ENCODE measurements around the gene ZIC4. TPM values are rescaled to one million over a fixed set of nuclear protein-coding genes. Genes with fewer than 3 reads are reported as not detected.

Gene ZIC4
- total RNA-seq, 2 donors from 2014 or later = not detected

DNA sequence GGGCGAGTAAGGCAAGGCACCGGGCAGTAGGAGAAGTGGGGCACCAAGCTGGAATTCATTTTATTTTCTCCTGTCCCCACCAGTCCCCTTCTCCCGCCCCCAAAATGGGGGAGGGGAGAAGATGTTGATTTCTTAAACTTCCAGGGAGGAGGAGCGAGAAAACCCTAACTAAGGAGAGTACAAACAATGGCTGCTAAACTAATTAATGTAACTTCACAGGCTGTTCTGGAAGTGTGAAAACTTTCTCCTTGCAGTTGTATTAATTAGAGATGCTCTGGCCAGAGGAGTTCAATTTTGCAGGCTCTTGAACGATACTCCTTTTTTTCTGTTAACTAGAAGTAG, 11.5 kb downstream of the ZIC4 start:
- Histone ChIP-seq H3K36me3 (no peaks in the 10 kb centered on the region), H3K4me3 (no peak overlapping the region), H3K27ac (no peak overlapping the region), H3K9me3 (no peaks in the 10 kb centered on the region), H3K4me1 (replicated peaks) (no peaks in the 10 kb centered on the region), H3K27me3 (replicated peaks; ENCODE audit: insufficient read depth) (peaks cover 70% of the 10 kb centered on the region)
- WGBS = 11% methylated on average over 5 of the region's 5 CpGs
- TF ChIP-seq POLR2AphosphoS5 (IDR thresholded peaks at IDR 0.05) (no peak), POLR2A (IDR thresholded peaks at IDR 0.05) (no peak)
- TF ChIP-seq, protein P1, sequence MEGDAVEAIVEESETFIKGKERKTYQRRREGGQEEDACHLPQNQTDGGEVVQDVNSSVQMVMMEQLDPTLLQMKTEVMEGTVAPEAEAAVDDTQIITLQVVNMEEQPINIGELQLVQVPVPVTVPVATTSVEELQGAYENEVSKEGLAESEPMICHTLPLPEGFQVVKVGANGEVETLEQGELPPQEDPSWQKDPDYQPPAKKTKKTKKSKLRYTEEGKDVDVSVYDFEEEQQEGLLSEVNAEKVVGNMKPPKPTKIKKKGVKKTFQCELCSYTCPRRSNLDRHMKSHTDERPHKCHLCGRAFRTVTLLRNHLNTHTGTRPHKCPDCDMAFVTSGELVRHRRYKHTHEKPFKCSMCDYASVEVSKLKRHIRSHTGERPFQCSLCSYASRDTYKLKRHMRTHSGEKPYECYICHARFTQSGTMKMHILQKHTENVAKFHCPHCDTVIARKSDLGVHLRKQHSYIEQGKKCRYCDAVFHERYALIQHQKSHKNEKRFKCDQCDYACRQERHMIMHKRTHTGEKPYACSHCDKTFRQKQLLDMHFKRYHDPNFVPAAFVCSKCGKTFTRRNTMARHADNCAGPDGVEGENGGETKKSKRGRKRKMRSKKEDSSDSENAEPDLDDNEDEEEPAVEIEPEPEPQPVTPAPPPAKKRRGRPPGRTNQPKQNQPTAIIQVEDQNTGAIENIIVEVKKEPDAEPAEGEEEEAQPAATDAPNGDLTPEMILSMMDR (IDR thresholded peaks at IDR 0.05) = no peak
- intact Hi-C loops (cut with DNase I) = no loop called here
- no peak for DNase-seq (ENCODE audit: low spot score)

DNA sequence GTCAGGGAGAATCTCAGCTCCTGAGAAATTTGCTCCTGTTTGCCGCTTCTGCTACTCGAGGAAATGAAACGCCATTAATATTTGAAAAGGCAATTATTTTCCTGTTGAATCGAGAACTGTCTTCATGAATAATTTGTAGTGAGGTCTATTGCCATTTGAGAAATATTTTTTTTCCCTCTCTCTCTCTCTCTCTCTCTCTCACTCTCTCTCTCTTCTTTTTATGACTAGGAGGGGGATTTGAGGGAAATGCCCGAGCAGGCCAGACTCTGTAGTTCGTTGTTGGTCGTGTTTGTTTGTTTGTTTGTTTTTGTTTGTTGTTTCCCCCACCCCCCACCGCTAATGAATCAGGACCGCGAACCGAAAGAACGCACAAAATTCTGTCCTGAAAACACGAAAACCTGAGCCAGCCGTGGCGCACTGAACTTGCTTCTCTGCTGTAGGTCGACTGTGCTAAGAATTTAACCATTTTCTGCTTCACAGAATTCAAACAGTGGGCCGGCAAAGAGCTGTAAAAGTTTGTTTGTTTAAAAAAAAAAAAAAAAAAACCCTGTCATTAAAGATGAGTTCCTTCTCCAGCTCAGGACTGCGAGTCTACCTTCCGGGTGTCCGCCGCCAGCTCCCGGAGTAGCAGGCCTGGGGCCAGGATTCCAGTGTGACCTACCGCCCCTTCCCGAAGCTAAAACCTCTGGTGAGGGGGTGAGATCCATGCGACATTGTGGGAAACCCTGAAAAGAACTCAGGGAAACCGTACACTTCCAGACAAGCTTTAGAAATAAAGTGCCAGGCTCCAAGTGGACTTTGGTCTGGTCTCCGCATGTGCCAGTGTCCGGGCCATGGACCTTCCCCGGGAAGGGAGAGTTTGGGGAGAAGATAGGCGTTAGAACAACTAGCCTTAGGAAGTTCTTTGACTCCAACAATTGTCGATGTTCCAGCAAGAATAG, 12.1 kb downstream of the ZIC4 start:
- intact Hi-C loops (cut with DNase I) = no loop called here
- H3K4me3 ChIP-seq = no peak overlapping the region
- no peaks in the 10 kb centered on the region for H3K9me3 ChIP-seq
- TF ChIP-seq, protein P1 (IDR thresholded peaks at IDR 0.05) = no peak
- TF ChIP-seq POLR2A (IDR thresholded peaks at IDR 0.05) (no peak), POLR2AphosphoS5 (IDR thresholded peaks at IDR 0.05) (no peak)
- H3K36me3 ChIP-seq = no peaks in the 10 kb centered on the region
- no peak overlapping the region for H3K27ac ChIP-seq
- no peaks in the 10 kb centered on the region for H3K4me1 ChIP-seq (replicated peaks)
- peaks cover 73% of the 10 kb centered on the region for H3K27me3 ChIP-seq (replicated peaks; ENCODE audit: insufficient read depth)
- WGBS = 7% methylated on average over 31 of the region's 31 CpGs
- DNase-seq (ENCODE audit: low spot score) = no peak

DNA sequence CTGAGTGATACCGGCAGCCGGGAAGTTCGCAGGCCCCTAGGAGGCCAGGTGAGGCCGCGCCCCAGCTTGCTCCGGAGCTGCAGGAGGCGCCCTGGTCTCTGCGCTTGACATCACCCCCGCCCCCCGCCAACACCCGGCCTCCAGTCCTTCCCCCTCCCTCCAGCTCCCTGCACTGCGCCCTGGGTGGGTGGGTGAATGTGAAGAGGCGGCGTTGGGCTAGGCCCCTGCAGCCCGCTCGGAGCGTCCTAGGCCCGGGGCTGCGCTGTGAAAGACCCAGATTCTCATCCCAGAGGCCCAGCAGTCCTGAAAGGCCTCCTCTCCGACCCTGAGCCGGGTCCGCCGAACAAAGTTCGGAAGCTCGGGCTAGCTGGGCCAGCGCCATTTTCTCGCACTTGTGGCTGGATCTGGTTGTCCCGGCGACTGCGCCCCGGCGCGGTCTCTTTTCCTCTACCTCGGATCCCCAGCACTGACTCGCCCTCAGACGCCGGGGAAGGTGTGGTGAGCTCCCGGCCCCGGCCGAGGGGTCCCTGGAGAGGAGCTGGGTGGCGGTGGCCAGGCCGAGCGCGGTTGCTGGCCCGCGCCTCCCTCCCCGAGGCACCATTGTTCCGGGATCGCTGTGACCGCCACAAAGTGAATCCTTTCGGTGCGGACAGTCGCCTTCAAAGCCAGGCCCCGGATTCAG, 12.9 kb downstream of the ZIC4 start:
- Histone ChIP-seq H3K4me3 (peak overlapping the region in 1 of 2 donors; percentile 5), H3K9me3 (no peaks in the 10 kb centered on the region), H3K4me1 (replicated peaks) (no peaks in the 10 kb centered on the region), H3K36me3 (no peaks in the 10 kb centered on the region), H3K27ac (no peak overlapping the region), H3K27me3 (replicated peaks; ENCODE audit: insufficient read depth) (peaks cover 71% of the 10 kb centered on the region)
- TF ChIP-seq POLR2A (IDR thresholded peaks at IDR 0.05) (no peak), POLR2AphosphoS5 (IDR thresholded peaks at IDR 0.05) (no peak)
- TF ChIP-seq, protein P1 (IDR thresholded peaks at IDR 0.05) = no peak
- WGBS = 5% methylated on average over 40 of the region's 54 CpGs
- intact Hi-C loops (cut with DNase I) = no loop called here
- no peak for DNase-seq (ENCODE audit: low spot score)

DNA sequence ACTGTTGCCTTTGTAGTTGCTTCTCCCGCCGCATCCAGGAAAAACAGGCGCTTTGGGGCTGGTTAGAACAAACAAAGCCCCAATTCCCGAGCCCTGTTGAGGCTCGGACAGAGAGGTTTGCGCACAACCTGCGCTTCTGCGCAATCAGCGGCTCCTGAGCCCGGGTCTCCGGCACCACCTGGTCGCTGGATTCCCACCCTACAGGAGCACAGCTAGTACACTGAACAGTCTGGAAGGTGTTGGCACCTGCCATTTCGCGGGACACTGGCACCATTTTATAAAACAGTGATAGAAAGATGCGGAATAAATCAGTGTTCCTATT, 13.8 kb downstream of the ZIC4 start:
- H3K27ac ChIP-seq = no peak overlapping the region
- H3K4me1 ChIP-seq (replicated peaks) = no peaks in the 10 kb centered on the region
- no peak for DNase-seq (ENCODE audit: low spot score)
- no peak overlapping the region for H3K4me3 ChIP-seq
- no peaks in the 10 kb centered on the region for H3K9me3 ChIP-seq
- no peaks in the 10 kb centered on the region for H3K36me3 ChIP-seq
- 5% methylated on average over 15 of the region's 15 CpGs for WGBS
- peaks cover 77% of the 10 kb centered on the region for H3K27me3 ChIP-seq (replicated peaks; ENCODE audit: insufficient read depth)
- TF ChIP-seq, protein P1 (IDR thresholded peaks at IDR 0.05) = no peak
- TF ChIP-seq POLR2AphosphoS5 (IDR thresholded peaks at IDR 0.05) (no peak), POLR2A (IDR thresholded peaks at IDR 0.05) (no peak)
- intact Hi-C loops (cut with DNase I) = no loop called here

Data from prostate gland (tissue), 2 donors.